GM18867 (cell line): ENCODE results near the gene SGMS1.
A peak's percentile ranks its signal among the peaks of the same experiment; 100 is the strongest.
"Not testable (repeated sequence)": the region's sequence is repeated elsewhere in the genome, so short reads cannot be mapped to it uniquely, and the experiment has no call there.

Experiments
- ATAC-seq: cut with Tn5 transposase; IDR thresholded peaks from one replicate; pipeline ENCODE4 v1.9.1; 2021; ENCODE audit warnings: mild to moderate bottlenecking, moderate library complexity; ENCODE audit not compliant: unreplicated experiment

Gene SGMS1

DNA sequence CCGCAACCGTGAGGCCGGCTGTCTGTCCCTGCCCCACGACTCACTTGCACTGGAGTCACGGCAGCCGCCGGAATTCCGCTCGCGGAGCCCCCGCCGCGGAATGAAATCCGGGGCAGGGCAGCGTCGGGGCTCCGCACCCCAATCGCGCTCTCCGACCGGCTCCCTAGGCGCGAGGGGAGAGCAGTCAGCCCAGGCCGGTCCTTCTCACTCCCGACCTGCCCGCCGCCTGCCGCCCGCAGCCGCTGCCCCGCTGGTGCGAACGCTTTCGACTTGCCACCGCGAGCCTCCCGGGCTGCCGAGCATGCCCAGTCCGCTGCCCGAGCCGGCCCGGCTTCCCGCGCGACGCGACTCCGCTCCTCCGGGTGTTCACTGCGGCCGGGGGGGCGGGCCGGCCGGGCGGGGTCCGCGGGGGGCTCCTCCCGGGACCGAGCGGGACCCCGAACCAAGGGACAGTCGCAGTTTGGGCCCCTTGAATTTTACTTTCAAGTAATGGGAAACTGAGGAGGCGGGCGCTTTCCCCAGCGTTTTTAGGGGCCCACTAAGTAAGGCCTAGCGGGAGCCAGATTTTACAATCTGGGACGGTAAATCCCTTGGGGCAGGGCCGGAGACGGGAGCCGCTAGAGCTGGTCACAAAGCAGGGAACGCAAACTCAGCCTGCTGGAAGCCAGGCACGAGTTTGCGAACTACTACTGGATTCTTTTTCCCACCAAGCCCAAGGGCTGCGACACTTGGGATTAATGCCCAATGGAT lies at the start of gene SGMS1:
SGMS1 (minus strand) TSS at position 294 of the 750 bp plus-strand sequence. CDS start 279,842 bp downstream, outside the sequence.
- ATAC-seq = peak; percentile 34

DNA sequence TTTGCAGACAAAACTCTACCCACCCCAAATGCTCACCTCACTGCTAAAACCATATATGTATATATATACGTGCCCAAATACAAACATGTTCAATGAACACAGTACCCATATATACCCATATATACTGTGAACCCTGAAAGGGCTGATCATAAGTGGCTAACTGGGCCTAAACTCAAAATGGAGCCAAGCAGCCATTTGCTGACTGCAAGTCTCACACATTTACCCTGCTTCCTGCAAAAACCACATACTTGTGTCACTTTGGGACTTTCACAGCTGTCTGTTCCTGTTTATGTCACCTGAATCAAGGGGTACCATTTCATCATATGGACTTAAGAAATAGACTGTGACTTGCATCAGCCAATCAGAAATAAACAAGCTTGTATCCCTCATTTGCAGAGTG lies 48.4 kb upstream of the SGMS1 start:
- ATAC-seq = peak; percentile 79

GRCh38 chr10:50671645-50672044 lies 47.9 kb upstream of the SGMS1 start:
- ATAC-seq = not testable (repeated sequence)

DNA sequence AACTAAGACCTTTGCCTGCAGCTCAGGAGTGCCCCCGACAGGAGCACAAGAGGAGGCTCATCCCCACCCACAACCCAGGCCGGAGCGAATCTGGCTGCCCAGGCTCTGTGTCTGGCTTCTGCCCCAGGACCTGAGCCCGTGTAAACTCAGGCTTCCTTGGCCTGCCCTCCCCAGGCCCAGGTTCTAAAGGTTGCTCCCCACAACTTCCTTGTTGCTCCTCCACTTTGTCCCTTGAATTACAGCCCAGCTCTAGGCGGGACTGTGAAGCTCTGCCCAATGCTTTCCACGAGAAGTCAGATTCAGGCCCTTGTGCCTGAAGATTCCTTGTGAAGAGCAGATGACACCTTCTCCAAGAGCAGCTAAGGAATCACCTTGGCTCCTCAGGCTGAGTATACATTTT lies 46.2 kb upstream of the SGMS1 start:
- ATAC-seq = not testable (repeated sequence)

GRCh38 chr10:50667353-50667752 lies 43.6 kb upstream of the SGMS1 start:
- not testable (repeated sequence) for ATAC-seq

- ATAC-seq = not testable (repeated sequence)
Observed at GRCh38 chr10:50662420-50662819, 38.7 kb upstream of the SGMS1 start.

DNA sequence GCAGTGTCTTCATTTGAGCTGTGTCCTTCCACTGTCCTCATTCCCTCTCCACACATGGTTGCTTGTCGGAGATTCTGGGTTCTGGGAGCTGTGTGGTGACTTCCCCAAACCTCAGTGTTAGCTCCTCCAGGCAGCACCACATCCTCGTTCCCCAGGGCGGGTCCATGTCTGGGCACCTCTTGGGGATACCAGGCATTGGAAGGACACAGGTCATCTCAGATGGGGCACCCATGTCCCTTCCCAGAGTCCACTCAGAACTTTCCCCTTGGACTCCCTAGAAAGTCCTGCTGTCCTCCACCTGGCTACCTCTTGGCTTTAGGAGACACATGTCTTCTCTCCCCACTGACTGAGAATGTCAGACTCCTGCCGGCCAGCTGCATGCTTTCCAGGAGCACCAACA lies 37.8 kb upstream of the SGMS1 start:
- ATAC-seq = not testable (repeated sequence)

DNA sequence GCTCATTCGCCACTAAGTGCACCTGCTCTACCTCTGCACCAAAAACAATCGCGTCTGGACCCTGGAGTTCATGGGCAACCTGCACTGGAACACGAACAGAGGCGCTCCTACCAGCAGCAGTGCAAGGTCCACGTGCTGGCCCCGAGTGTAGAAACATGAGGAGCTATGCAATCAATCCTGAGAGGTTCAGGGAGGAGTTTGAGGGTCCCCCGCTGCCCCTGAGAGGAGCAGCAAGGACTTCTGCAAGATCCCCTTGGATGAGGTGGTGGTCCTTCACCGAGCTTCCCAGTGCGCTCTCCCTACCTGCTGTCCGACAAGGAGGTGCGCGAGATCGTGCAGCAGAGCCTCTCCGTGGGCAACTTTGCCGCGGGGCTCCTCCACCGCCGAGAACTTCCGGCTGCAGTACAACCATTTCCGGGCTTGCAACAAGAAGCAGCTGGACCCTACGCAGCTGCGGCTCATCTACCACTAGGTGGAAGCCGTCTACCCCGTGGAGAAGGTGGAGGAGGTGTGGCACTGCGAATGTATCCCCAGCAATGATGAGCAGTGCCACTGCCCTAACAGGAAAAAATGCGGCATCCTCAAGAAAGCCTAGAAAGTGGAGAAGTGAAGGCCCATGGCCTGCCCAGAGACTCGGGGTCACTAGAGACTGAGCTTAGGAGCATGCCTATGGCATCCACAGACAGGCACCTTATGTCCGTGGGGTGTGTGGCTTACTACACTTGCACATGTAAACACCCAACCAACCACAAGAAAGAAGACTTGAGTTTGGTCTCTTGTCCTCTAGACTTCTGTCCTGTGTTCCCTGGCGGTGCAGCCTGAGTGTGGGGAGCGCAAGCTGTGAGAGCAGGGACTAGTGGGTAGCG lies 36.3 kb upstream of the SGMS1 start:
- peak; percentile 99 for ATAC-seq

DNA sequence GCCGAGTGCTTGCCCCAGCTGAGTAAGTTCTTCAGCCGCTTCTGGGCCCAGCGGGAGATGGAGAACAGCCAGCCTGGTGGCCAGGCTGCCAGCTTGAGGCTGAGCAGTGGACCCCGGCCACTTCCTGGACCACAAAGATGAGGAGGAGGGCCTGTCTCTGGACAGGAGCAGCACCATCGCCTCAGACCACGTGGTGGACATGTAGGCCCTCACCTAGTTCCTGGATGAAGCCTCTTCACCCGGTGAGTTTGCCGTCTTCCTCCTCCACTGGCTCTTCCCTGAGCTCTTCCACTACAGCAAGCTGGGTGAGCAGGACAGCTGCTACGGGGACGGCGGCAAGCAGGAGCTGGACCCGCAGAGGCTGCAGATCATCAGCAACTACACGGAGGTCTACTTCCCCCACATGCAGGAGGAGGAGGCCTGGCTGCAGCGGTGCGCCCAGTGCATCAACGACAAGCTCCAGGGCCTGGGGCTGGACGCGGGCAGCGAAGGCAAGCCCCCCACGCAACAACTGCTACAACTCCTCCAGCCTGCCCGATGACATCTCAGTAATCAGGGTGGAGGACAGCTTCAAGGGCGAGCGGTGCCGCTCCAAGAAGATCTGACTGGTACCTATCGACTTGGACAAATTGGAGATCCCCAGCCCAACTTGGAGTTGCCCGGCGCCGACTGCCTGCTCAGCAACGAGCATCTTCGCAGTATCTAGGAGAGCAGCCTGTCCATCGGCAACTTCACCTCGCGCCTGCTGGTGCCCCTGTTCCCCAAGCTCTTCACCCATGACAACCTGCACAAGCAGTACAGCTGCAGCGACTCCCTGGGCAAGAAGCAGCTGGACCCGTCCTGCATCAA lies 35.5 kb upstream of the SGMS1 start:
- ATAC-seq = not testable (repeated sequence)

GRCh38 chr10:50658165-50658564 lies 34.4 kb upstream of the SGMS1 start:
- ATAC-seq = no peak

GRCh38 chr10:50653758-50654157 lies 30.0 kb upstream of the SGMS1 start:
- ATAC-seq = no peak

DNA sequence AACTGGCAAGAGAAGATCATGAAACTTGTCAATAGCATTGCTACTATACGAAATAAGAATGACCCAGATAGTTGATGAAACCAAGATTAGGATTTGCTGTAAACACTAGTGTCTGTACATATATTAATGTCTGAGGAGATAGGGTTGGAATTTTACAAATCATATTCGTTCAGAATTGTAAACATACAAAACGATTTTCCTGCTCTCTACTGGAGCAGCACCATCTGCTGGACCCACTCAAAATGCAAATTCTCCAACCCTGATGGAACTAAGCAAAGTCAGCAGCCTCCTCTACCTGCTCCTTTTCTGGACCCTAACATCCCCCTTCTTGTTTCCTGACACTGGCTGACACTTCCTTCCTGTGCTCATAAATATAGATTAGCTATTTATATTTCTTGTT lies 29.4 kb upstream of the SGMS1 start:
- ATAC-seq = peak; percentile 37

- ATAC-seq = no peak
Observed at GRCh38 chr10:50651808-50652207, 28.1 kb upstream of the SGMS1 start.

DNA sequence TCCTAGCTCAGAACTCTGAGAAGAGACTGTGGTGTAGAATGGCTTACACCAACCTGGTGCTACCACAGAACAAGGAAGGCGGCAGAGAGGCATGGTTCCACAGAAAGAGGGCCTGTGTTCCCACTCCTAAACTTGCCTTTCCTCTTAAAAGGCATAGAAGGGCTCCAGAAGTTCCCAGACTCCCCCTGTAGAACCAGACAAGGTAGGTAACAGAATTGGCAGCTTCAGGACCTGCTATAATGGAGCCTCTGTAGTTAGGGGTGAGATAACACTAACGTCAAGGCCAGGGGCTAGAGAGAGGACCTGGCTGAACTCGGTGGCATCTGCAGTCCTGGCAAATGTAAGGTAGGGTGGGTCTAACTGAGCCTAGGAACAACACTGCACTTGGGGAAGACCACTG lies 26.7 kb upstream of the SGMS1 start:
- ATAC-seq = no peak

GRCh38 chr10:50648935-50649227 lies 25.1 kb upstream of the SGMS1 start:
- ATAC-seq = no peak

GRCh38 chr10:50648089-50648934 lies 24.6 kb upstream of the SGMS1 start:
- ATAC-seq = peak; percentile 81

DNA sequence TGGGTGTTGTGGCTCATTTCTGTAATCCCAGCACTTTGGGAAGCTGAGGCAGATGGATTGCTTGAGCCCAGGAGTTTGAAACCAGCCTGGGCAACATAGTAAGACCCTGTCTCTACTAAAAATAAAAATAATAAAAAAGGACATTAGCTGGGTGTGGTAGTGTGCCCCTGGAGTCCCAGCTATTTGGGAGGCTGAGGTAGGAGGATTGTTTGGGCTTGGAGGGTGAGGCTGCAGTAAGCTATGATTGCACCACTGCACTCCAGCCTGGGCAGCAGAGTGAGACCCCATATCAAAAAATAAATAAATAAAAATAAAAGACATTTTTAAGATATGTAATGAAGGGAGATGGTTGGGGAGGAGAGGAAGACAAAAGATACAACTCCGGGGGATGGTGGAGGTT lies 23.6 kb upstream of the SGMS1 start:
- not testable (repeated sequence) for ATAC-seq

DNA sequence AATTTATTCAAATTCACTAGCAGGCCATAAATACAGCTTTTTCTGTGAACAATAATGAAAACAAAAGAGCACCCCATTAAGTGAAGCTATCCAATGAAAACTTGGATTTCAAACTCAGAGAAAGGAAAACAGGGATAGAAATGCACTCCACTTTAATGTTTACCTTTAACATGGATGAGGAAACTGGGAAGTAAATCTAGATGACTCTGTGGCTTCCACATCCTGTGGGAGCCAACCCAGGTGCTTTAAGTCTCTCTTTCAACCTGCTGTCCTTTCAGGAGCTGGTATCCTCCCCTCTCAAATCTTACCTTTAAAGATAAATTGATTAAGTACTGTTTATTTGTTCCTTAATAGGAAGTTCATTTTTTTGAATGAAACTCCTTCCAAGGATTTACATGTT lies 21.5 kb upstream of the SGMS1 start:
- ATAC-seq = no peak

GRCh38 chr10:50641626-50642025 lies 17.9 kb upstream of the SGMS1 start:
- no peak for ATAC-seq

DNA sequence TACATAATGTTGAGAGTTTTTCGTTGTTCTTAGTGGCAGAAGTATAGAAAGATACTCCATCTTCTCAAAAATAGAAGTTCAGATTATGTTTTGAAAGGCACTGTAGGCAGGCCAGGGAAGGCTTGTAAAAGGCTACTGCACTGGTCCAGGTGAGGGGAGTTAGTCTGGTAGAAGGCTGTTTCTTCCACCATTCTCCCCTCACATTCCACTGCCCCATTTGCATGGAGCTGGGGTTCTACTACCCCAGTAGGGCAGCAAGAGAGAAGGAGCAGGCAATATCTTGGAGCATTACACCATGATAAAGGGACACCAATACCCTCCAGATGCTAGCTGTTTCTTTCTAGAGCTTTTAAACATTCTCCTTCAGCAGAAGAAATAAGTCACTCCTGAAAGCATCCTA lies 16.5 kb upstream of the SGMS1 start:
- no peak for ATAC-seq
